C4-2B (cell line): ENCODE results near the gene STRIT1.

Source experiments
- CTCF ChIP-seq: fragments of 450-650 bp; conservative IDR thresholded peaks from 2 replicates; pipeline ENCODE4 v1.5.1; 2017; ENCODE audit warnings: mild to moderate bottlenecking
- ZFX ChIP-seq: fragments of 450-650 bp; IDR thresholded peaks from 2 replicates; pipeline ENCODE4 v1.6.1; 2017

GRCh38 chr3:155286736-155287135 is 6.7 kb downstream of the STRIT1 start:
- TF ChIP-seq CTCF (no peak), ZFX (no peak)
